Measurements from ENCODE around the gene SPATA6L. TPM values are rescaled to one million over a fixed set of nuclear protein-coding genes. Genes with fewer than 3 reads are reported as not detected.

Gene SPATA6L
- total RNA-seq, 2 experiments from 2014 or later, result 9.4 to 10.8 TPM

- intact Hi-C loops (cut with DNase I, micrococcal nuclease), result no loop called here
- no peaks in the 10 kb centered on the region for H3K4me1 Mint-ChIP-seq (ENCODE audit: low read depth)
- no peaks in the 10 kb centered on the region for H3K36me3 Mint-ChIP-seq (ENCODE audit: low read depth)
- Histone ChIP-seq H3K27me3 (ENCODE audit: control insufficient read depth in 1 of 2, insufficient read depth in 2 of 2, low read length in 2 of 2) (no peaks in the 10 kb centered on the region), H3K36me3 (ENCODE audit: insufficient read depth, low read length) (no peaks in the 10 kb centered on the region), H3K27ac (ENCODE audit: low read depth in 1 of 2, low read length in 2 of 2) (no peak overlapping the region), H3K4me3 (ENCODE audit: low read length) (no peak overlapping the region), H3K4me1 (ENCODE audit: insufficient read depth, low read length) (no peaks in the 10 kb centered on the region), H3K9me3 (ENCODE audit: control insufficient read depth in 1 of 2, insufficient read depth in 1 of 2, low read length in 2 of 2) (no peaks in the 10 kb centered on the region)
- H3K4me3 Mint-ChIP-seq, result no peak overlapping the region
- ChIA-PET CTCF (no interaction called here), POLR2A (interaction anchor here (0.6 kb wide), 1 partner anchor 22 kb away, joined by 3 read pairs; no protein-coding TSS in a partner anchor)
- no peaks in the 10 kb centered on the region for H3K9me3 Mint-ChIP-seq
- DNase-seq (no peak), ATAC-seq (ENCODE audit: poor library complexity) (no peak)
- no peak for TF ChIP-seq CTCF (IDR thresholded peaks at IDR 0.05)
- no peak overlapping the region for H3K27ac Mint-ChIP-seq
- H3K27me3 Mint-ChIP-seq, result no peaks in the 10 kb centered on the region
Measured at GRCh38 chr9:4583001-4583400, 83.3 kb downstream of the SPATA6L start.

- H3K27me3 ChIP-seq (ENCODE audit: control insufficient read depth in 1 of 2, insufficient read depth in 2 of 2, low read length in 2 of 2), result no peaks in the 10 kb centered on the region
- H3K4me1 ChIP-seq (ENCODE audit: insufficient read depth, low read length), result no peaks in the 10 kb centered on the region
- Mint-ChIP-seq H3K4me1 (ENCODE audit: low read depth) (no peaks in the 10 kb centered on the region), H3K9me3 (no peaks in the 10 kb centered on the region), H3K27me3 (no peaks in the 10 kb centered on the region), H3K4me3 (no peak overlapping the region), H3K27ac (no peak overlapping the region), H3K36me3 (ENCODE audit: low read depth) (no peaks in the 10 kb centered on the region)
- CTCF ChIA-PET, result interaction anchor here (0.5 kb wide), 1 partner anchor 396 kb away, joined by 4 read pairs; no protein-coding TSS in a partner anchor
- intact Hi-C loops (cut with DNase I, micrococcal nuclease), result no loop called here
- no peaks in the 10 kb centered on the region for H3K36me3 ChIP-seq (ENCODE audit: insufficient read depth, low read length)
- ATAC-seq (ENCODE audit: poor library complexity) (no peak), DNase-seq (no peak)
- POLR2A ChIA-PET, result interaction anchor here (0.8 kb wide), 1 partner anchor 19 kb away, joined by 3 read pairs; no protein-coding TSS in a partner anchor
- no peak overlapping the region for H3K4me3 ChIP-seq (ENCODE audit: low read length)
- no peaks in the 10 kb centered on the region for H3K9me3 ChIP-seq (ENCODE audit: control insufficient read depth in 1 of 2, insufficient read depth in 1 of 2, low read length in 2 of 2)
- no peak overlapping the region for H3K27ac ChIP-seq (ENCODE audit: low read depth in 1 of 2, low read length in 2 of 2)
- no peak for TF ChIP-seq CTCF (IDR thresholded peaks at IDR 0.05)
Measured at GRCh38 chr9:4581861-4582565, 84.3 kb downstream of the SPATA6L start.

GRCh38 chr9:4581035-4581760 is 85.1 kb downstream of the SPATA6L start:
- H3K27me3 Mint-ChIP-seq, result no peaks in the 10 kb centered on the region
- ChIA-PET CTCF (interaction anchor here (1.2 kb wide), 1 partner anchor 11 kb away, joined by 3 read pairs; no protein-coding TSS in a partner anchor), POLR2A (no interaction called here)

More at GRCh38 chr9:4581035-4581760, 85.1 kb downstream of the SPATA6L start:
- H3K36me3 Mint-ChIP-seq (ENCODE audit: low read depth), result no peaks in the 10 kb centered on the region
- no peak overlapping the region for H3K4me3 Mint-ChIP-seq
- no peaks in the 10 kb centered on the region for H3K9me3 Mint-ChIP-seq
- H3K4me1 ChIP-seq (ENCODE audit: insufficient read depth, low read length), result no peaks in the 10 kb centered on the region
- no peaks in the 10 kb centered on the region for H3K36me3 ChIP-seq (ENCODE audit: insufficient read depth, low read length)
- no peak for TF ChIP-seq CTCF (IDR thresholded peaks at IDR 0.05)
- intact Hi-C loops (cut with DNase I, micrococcal nuclease), result no loop called here
- no peaks in the 10 kb centered on the region for H3K27me3 ChIP-seq (ENCODE audit: control insufficient read depth in 1 of 2, insufficient read depth in 2 of 2, low read length in 2 of 2)
- DNase-seq (no peak), ATAC-seq (ENCODE audit: poor library complexity) (no peak)
- H3K27ac ChIP-seq (ENCODE audit: low read depth in 1 of 2, low read length in 2 of 2), result no peak overlapping the region
- H3K4me3 ChIP-seq (ENCODE audit: low read length), result no peak overlapping the region
- H3K9me3 ChIP-seq (ENCODE audit: control insufficient read depth in 1 of 2, insufficient read depth in 1 of 2, low read length in 2 of 2), result no peaks in the 10 kb centered on the region
- H3K4me1 Mint-ChIP-seq (ENCODE audit: low read depth), result no peaks in the 10 kb centered on the region
- no peak overlapping the region for H3K27ac Mint-ChIP-seq
